DND-41 (cell line): Measurements from ENCODE around the gene THUMPD1.
"Not testable (repeated sequence)": the region's sequence is repeated elsewhere in the genome, so short reads cannot be mapped to it uniquely, and the experiment has no call there.

Source experiments
- CTCF ChIP-seq: IDR thresholded peaks from 2 replicates; pipeline ENCODE4 v1.5.1; 2012; ENCODE audit warnings: borderline replicate concordance, low read length, moderate library complexity, mild to moderate bottlenecking; ENCODE audit not compliant: poor library complexity, severe bottlenecking; ENCODE audit errors: extremely low read depth
- EZH2 ChIP-seq: IDR thresholded peaks from 3 replicates; pipeline ENCODE4 v1.6.1; 2012; ENCODE audit warnings: borderline replicate concordance, low read depth, mild to moderate bottlenecking, moderate library complexity, low read length, inconsistent platforms; ENCODE audit not compliant: severe bottlenecking

DNA sequence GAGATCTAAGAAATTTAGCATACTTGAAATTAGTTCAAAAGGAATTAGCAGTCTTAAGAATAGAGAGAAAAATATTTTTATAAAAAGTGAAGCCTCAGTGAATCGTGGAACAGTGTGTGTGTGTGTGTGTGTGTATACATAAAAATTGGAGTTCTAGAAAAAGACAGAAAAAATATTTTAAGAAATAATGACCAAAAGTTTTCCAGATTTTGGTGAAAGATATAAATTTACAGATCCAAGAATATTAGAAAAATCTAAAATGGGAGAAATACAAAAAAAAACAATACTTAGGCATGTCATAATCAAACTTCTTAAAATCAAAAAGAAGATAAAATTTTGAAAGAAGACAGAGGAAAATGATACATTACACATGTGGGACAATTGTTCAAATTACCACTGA is 35.6 kb downstream of the THUMPD1 start:
- not testable (repeated sequence) for TF ChIP-seq CTCF, EZH2
